Measurements from ENCODE around the gene HM13.
"Not testable (repeated sequence)": the region's sequence is repeated elsewhere in the genome, so short reads cannot be mapped to it uniquely, and the experiment has no call there.

Gene HM13

DNA sequence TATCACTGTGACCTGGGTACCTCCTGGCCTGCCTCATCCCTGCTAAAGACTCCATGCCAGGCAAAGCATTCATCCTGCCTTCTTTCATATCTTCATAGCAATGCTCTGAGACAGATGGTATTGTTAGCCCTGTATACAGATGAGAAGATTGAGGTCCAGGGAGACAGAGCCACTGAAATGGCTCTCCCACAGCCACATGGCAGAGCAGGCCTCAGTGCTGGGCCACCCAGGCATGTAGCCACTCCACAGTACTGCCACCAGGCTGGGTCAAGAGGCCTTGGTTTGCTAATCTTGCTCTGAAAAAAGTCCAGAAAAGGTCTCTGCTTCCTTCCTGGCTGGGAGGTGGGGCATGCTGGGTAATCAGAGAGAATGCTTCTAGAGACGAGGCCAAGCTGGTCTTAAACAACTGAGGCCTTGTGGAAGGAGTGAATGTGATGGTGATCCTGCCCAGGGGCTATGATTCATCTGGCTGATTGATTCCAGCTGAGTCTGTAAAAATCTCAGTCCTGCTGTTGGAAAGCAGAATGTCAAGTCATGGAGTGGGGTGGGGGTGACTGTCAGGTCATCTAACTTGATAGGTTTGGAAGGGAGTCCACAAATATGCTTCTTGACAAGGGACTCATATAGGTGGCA is 29.8 kb downstream of the HM13 start:
- FAIRE-seq: no peak

DNA sequence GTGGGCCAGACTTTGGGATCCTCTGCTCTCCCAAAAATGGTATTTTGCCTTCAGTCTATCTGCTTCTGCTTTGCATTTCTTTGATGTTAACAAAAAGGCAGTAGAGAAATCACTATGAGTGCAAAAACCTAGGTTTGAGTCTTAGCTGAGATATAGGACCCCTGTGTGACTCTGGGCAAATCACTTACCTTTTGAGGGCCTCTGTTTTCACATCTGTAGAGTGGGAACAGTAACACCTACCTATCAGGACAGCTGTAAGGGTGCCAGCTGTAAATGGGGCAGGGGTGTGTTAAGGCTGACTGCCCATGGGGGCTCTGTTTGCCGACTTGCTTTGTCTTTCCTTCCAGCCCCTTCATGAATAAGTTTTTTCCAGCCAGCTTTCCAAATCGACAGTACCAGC is 30.4 kb downstream of the HM13 start:
- FAIRE-seq: no peak

DNA sequence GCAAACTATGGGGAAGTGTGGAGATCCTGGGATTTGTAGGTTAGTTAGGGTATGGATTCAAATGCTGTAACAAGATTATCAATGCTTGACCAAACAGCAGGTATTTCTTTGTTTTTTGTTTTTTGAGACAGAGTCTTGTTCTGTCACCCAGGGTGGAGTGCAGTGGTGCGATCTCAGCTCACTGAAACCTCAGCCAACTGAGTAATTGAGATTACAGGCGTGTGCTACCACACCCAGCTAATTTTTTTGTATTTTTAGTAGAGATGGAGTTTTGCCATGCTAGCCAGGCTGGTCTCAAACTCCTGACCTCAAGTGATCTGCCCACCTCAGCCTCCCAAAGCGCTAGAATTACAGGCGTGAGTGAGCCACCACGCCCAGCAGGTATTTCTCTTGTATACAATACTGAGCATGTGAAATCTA is 31.4 kb downstream of the HM13 start:
- not testable (repeated sequence) for FAIRE-seq

DNA sequence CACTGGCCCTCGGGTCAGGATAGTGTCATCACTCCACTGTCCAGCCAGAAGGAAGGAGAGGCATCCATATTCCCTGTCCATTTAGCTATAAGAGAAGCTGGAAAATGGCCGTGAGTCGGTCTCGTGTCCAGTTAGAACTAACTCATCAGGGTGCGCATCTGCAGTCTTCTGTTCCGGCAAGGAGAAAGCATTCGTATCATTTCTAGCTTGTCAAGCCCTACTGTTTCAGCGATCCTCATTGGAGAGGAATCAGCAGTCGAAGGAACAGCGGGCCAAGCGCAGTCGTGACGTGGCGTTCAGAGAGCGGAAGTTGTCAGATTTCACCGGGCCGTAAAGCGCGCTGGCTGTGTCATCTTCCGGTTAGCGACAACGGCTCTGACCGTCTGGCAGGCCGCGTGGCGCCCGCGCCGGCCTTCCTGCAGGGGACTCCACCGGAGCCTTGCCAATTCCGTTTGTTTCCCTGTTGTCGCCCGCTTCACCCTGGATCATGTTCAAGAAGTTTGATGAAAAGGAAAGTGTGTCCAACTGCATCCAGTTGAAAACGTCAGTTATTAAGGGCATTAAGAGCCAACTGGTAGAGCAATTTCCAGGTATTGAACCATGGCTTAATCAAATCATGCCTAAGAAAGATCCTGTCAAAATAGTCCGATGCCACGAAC is 32.9 kb downstream of the HM13 start:
- FAIRE-seq: peak; percentile 59

DNA sequence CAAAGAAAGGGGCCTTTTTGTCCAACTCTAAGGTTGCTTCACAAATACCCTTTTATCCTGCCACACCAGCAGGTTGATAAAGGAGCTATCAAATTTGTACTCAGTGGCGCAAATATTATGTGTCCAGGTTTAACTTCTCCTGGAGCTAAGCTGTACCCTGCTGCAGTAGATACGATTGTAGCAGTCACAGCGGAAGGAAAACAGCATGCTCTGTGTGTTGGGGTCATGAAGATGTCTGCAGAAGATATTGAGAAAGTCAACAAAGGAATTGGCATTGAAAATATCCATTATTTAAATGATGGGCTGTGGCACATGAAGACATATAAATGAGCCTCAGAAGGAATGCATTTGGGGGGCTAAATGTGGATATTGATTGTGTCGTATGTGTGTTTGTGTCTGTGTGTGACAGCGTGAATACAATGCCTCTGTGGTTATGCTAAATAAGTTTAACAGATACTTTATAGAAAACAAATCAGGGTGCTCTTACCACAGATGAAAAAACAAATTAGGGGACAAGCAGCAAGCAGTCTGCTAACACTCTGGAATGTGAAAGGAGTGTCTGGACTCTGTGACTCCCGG is 33.6 kb downstream of the HM13 start:
- no peak for FAIRE-seq

DNA sequence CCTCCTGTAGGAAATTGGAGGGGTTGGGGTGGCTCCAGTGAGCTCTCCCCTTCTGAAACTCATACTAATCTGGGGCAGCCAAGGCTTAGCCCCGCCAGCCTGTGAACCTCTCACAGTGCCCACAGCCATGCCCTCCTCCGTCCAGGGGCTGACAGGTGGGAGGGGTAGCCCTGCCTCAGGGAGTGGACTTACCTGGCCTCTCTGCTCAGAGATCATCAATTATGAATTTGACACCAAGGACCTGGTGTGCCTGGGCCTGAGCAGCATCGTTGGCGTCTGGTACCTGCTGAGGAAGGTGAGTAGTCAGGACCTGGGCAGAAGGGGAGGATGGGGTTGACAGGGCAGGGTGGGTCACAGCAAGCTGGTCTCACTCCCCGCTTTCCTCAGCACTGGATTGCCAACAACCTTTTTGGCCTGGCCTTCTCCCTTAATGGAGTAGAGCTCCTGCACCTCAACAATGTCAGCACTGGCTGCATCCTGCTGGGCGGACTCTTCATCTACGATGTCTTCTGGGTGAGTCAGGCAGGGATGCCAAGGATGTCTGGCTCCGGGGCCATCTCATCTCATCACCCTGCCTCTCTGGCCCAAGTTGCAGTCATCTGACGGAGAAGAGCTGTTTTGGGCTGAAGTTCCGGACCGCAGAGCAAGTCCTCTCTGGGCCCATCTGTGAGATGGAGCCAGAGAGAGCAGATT is 34.7 kb downstream of the HM13 start:
- FAIRE-seq: no peak

DNA sequence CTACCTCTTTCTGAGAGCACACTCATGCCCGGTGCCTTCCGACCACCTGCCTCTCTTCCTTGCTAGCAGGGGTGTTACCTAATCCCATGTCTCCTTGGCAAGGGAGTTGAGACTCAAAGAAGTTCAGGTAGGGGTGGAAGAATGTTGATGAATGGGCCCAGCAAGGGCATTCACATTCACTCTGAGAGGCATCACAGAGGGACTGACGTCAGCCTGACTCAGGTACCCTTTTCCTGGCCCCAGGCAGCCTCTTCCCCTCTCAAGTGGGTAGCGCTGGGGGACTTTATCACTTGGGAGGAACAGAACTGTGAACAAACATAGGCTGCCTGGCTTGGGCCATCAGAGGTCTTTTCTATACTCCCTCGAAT is 35.3 kb downstream of the HM13 start:
- no peak for FAIRE-seq

DNA sequence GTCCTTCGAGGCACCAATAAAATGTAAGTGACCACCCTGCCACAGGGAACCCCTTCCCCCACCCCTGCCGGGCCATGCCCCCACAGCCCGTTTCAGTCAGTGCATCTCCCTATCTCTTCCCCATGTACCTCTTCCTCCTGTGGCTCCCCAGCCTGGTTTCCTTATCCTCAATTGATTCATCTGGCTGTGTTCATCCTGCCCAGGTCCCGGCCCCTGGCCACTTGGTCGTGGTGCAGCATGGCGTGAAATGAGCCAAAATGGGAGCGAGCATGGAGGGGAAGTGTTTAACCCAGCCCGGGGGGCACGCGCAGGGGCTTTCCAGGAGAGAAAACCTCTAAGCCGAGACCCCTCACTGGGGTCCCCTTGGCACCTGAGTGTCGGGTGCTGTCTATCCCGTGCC is 35.9 kb downstream of the HM13 start:
- no peak for FAIRE-seq

DNA sequence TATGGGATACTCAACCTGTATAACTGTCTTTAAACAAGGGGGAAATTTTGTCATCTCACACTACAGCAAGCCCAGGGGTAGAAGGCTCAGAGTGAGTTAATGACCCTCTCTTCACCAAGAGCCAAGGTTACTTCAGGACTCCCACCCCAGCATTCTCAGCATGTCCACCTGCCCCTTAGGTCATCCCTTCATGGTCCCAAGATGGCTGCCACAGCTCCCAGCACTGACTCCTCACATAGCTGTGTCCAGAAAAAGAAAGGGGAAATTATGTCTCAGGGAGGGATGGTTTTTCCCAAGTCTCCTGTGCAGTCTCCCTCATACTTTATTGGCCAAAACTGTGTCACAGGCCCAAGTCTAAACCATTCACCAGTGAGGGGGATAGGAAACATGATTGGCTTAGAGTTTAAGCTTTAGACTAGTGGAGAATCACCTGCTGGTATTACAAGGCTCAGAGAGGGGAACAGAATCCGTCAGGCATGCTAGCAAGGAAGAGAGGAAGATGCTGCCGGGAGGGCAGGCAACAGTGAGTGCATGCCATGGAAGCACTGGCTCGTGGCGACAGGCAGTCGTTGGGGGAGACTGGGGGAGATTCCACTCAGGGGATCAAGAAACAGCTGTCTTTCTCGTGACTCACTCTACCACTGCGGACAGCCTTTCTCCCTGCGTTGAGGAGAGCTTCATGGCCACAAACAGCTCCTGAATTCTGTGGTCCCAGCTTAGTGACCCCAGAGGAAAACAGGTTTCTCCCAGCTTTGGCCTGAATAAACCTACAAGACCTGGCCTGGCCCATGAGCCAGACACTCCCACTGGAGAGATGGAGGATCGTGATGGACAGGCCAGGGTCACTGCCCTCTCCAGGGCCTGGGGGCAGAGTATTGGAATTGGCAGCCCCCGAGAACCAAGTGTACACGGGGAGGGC is 37.2 kb downstream of the HM13 start:
- no peak for FAIRE-seq

DNA sequence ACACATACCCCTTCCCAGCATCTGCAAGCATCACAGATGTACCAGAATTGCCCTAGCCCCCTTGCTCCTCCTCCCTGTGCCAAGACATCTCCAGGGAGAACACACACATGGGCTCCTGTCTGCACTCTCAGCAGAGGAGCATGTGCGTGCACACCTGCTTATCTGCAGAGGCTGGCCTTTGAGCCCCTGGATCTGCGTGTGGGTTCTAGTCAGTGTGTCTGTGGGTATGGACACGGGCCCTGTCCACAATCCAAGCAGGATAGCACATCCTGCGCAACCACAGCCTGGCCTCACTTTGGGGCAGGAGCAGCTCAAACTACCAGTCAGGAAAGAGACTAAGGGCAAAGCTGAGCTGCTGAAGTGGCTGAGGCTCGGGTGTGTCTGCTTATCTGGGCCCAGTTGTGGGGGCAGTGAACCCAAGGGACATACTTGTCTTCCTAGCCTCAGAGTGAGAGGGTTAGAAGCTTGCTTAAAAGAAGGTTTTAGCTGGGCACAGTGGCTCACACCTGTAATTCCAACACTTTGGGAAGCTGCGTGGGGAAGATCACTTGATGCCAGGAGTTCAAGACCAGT is 41.0 kb downstream of the HM13 start:
- FAIRE-seq: no peak

DNA sequence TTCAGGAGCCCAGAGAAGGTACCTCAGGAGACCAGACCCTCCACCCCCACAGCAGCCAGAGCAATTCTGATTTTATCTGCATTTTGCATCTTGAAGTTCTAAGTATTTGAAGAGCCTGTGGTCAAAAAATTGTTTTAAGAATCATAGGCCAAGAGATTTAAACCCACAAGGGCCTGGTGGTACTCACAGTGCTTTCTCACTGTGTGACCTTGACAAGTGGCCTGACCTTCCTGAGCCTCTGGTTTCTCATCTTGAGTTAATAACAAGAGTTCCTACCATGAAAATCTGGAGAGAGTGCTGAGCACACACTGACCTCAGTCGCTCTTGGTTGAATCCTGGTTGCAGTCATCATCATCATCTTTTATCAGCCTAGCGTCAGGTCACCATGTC is 45.5 kb downstream of the HM13 start:
- FAIRE-seq: no peak

DNA sequence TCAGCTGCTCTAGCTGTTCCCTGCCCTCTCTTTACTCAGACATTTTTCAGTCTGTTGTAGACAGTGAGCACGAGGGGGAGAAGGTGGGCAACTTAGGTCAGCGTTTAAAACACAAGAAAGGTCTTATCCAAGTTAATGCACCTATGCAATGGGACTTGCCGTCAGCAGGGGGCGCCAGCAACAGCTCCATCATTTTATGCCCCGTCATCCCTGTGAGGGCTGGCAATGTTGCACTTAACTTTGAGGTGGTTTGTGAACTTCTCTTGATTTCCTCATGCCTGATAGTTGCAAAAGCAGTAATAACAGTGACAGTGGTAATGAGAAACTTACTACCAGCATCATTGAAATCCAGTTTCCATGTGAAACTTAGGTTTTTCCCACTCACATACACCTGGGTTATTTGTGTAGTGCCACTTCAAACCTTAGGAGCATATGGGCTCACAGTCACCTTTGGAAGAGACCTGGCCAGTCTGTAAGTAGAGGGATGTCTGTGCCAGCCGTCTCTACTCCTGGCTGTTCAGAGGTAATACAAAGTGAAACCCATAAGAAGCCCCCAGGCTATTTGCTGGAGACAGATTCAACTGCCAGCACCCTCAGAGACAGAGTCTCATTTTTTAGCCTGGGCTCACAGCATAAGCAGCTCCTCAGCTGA is 46.0 kb downstream of the HM13 start:
- FAIRE-seq: peak; percentile 68

DNA sequence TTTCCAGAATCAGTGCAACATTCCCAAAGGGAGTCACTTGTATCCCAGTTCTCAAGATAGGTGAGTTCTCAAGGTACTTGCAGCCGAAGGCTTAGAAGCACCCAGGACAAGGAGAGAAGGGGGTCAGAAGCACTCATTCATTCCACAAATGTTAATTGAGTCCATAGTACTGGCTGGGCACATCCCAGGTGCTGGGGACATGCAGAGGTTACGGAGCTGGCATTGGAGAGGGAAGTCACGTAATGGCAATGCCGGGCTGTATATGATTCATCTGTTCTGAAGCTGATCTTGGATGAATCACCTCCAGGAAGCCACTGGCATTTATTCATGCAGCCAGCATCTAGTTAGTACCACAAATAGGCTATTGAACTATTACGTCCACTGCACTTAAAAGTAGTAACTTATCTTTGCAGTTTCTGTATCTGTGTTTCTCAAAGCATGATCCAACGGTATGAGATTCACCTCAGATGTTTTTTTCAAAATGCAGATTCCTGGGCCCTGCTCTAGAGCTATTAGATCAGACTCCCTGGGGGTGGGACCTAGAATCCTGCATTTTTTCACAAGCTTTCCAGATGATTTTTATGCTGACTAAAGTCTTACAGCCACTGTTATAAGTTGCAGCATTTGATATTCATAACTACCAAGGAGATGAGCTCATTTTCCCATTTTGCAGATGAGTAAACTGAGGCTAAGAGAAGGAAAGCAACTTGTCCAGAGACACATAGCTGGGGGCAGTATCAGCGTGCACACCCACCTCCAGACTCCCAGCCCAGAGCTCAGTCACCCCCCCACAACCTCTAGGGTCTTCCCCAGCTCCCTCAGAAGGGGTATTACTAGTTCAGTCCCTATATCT is 46.7 kb downstream of the HM13 start:
- no peak for FAIRE-seq

DNA sequence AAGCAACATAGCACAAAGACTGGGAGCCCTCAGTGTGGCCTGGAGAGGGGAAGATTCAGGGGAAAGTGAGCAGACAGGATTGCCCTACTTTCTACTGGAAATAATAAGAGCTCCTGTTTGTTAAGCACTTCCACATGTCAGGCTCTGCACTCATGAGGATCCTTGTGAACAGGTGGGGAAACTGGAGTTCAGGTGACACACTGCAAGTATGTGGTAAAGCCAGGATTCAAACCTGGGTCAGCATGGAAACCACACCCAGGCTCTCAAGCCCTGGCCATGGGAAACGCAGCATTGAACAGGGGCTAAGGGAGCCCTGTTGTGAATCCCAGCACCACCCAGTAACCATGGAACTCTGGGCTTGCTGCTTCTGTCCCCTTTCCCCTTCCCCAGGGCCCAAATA is 48.0 kb downstream of the HM13 start:
- no peak for FAIRE-seq

DNA sequence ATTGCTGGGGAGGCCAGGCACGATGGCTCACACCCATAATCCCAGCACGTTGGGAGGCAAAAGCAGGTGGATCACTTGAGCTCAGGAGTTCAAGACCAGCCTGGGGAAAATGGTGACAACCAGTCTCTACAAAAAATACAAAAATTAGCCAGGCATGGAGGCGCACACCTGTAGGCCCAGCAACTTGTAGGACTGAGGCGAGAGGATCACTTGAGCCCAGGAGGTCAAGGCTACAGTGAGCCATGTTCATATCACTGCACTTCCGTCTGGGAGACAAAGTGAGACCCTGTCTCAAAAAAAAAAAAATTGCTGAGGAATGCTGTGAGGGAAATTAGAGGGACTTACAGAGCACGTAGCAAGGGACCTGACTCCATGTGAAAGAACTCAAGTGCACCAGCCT is 50.0 kb downstream of the HM13 start:
- FAIRE-seq: no peak

DNA sequence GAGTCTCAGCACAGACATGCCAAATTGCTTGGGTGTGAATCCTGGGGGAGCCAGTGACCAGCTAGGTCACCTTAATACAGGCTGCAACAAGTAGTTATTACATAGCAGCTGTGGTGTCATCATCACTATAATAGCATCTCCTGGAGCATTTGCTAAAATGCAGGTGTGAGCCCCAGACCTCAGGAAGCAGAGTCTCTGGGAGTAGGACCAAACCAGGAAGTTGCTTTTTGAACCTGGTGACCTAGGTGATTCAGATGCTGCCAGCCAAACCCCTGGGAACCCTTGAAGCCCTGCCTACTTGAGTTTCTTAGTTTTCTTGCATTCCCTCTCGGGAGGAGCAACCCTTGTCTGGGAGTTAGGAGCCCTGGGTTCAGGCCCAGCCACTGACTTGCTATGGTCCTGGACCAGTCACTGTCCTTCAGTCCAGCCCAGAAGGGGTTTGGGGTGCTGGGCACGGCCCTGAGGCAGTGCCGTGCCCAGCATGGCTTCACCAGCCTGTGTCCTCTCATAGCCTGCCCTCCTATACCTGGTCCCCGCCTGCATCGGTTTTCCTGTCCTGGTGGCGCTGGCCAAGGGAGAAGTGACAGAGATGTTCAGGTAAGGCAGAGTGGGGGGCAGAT is 51.6 kb downstream of the HM13 start:
- FAIRE-seq: no peak

DNA sequence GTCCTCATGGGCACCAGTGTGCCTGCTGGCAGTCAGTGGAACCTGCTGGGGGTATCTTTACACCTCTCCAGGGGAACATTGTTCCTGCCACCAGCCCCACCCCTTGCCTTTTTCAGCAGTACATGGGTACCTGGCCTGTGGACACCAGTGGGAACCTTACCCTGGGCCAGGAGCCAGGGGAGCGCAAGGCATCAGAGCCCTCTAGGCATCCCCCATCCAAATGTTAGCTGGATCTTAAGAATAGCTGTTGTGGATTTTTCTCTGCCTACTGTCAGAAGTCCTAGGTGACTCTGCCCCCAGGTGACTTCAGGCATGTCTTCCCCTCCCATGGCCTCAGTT is 52.0 kb downstream of the HM13 start:
- FAIRE-seq: no peak

DNA sequence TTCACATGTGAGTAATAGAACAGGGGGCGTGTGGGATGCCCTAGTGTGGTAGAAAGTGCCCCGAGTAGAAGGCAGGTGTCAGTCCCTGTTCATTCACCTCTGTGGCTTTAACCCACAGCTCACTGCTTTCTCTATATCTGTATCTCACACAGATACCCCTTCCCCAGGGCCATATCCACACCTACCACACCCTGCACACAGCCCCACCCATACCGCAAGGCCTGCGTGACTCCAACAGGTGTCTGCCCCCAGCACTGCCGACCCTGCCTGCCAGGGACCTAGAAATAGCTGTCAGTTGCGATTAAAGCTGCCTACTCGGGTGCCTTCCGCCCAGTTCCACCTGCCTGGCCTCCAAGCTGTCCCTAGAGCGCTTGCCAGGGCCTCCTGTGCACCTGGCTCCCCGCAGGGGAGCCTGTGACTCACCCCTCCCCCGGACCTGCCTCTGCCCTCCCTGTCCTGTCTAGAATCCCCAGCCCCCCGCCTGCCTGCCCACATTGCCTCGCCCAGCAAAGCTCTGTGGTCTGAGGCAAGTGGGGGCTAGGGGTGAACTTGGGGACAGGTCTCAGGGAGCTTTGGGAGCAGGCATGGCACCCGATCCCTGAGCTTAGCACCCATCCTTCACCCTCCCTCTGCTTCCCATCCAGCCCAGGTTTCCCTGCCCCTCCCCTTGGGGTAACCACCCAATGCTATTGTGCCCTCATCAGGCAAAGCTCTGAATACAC is 52.6 kb downstream of the HM13 start:
- no peak for FAIRE-seq

DNA sequence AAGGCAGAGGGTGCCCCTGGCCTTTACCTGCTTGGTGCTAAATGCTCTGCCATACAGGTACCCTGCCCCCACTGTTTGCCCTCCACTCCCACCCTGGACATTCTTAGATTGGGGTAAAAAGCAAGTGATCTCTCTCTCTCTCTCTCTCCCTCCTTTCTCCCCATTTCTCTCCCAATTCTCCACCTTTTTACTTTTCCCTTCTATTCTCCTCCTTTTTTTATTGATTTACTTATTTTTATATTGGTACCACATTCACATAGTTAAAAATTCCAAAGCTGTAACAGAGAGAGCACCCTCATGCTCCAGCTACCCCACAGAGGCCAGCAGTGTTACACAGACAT is 53.1 kb downstream of the HM13 start:
- FAIRE-seq: no peak

DNA sequence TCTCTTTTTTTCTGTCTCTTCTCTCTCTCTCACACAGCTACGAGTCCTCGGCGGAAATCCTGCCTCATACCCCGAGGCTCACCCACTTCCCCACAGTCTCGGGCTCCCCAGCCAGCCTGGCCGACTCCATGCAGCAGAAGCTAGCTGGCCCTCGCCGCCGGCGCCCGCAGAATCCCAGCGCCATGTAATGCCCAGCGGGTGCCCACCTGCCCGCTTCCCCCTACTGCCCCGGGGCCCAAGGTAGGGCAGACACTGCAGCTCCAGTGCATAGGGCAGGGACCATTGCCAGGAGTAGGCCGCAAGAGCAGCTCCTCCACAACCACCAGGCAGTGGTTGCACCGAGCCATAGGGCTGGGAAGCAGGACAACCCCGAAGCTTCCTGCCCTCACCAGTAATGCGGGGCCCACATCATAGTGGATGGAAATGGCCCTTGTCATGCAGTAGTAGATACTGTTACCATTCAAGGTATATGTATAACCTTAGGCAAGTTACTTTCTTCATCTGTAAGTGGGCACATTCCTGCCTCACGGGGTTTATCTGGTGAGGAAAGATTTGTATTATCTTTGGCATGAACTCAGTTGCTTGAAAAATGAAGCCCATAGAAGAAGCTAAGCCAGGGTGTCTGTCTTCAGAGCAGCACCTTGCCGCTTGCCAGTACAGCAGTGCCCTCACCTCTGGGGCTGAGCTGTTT is 53.9 kb downstream of the HM13 start:
- FAIRE-seq: no peak

Data from G401.6 (cell line).